HG03520 (cell line): ENCODE measurements around the gene SCNM1.
"Not testable (repeated sequence)": the region's sequence is repeated elsewhere in the genome, so short reads cannot be mapped to it uniquely, and the experiment has no call there.

Experiments used
- ATAC-seq: cut with Tn5 transposase; IDR thresholded peaks from one replicate; pipeline ENCODE4 v1.9.1; 2021; ENCODE audit warnings: mild to moderate bottlenecking, moderate library complexity; ENCODE audit not compliant: unreplicated experiment

Gene SCNM1

GRCh38 chr1:151146412-151147131 is 19.4 kb upstream of the SCNM1 start, which contains the start of gene SEMA6C:
Gene SEMA6C, minus strand, starts transcription at chr1:151146631. Its CDS starts 4,010 bp downstream, at chr1:151142621.
- peak; percentile 92 for ATAC-seq

- no peak for ATAC-seq
Observed at GRCh38 chr1:151147132-151147503, 18.8 kb upstream of the SCNM1 start.

DNA sequence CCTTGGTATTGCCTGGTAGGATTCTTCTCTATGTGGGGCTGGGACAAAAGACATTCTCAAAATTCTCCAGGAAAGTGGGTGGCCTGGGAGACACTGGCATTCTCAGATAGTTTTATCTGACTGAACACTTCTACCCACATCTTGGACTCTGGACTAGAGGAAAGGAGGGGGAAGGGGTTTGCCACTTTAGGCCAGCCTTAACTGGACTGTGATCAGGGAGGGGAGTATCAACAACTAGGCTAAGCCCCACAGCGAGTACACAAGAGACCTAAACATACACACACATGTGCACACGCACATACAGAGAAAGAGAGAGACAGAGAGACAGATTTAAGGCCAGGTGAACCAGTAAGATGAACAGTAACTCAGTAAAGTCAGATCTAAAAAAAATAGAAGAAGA is 18.3 kb upstream of the SCNM1 start:
- ATAC-seq: no peak

DNA sequence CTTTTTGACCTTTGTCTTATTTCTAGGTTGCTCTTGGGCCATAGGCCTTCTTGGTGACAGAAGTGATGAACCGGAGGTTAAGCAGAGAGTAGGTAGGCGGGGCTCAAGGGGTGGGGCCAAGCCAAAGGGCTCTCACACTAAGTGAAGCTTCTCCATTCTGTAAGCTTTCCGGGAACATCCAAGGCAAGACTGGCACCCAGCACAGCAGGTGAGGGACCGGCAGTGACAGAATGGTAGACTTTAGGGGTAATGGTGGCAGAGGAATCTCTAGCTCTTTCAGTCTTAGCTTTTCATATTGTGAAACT is 9.5 kb upstream of the SCNM1 start, which contains the start of gene TNFAIP8L2:
Gene TNFAIP8L2, plus strand, starts transcription at position 135 of the 305 bp plus-strand sequence. CDS start 2,049 bp downstream, outside the sequence.
- peak; percentile 68 for ATAC-seq

- ATAC-seq: no peak
Observed at GRCh38 chr1:151157067-151157531, 8.8 kb upstream of the SCNM1 start.

DNA sequence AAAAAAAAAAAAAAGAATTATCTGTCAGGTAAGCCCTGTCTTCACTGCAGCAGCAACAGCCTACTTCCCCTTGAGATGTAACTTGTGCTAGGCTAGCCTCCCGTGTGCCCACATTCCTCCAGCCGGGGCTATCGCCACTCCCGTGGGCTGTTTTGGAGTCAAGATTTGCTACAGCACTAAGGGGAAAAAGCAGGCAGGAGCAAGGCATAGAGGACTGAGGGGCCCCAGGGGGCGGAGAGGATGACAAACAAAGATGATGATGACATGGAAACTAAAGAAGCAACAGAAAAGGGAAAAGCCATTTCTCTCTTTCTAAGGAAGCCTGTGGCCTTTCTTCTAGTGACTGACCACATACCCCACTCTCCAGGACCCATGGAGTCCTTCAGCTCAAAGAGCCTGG is 7.6 kb upstream of the SCNM1 start:
- no peak for ATAC-seq

DNA sequence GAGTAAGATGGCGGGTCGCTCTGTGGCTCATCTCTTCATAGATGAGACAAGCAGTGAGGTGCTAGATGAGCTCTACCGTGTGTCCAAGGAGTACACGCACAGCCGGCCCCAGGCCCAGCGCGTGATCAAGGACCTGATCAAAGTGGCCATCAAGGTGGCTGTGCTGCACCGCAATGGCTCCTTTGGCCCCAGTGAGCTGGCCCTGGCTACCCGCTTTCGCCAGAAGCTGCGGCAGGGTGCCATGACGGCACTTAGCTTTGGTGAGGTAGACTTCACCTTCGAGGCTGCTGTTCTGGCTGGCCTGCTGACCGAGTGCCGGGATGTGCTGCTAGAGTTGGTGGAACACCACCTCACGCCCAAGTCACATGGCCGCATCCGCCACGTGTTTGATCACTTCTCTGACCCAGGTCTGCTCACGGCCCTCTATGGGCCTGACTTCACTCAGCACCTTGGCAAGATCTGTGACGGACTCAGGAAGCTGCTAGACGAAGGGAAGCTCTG is 7.1 kb upstream of the SCNM1 start:
- ATAC-seq: no peak

DNA sequence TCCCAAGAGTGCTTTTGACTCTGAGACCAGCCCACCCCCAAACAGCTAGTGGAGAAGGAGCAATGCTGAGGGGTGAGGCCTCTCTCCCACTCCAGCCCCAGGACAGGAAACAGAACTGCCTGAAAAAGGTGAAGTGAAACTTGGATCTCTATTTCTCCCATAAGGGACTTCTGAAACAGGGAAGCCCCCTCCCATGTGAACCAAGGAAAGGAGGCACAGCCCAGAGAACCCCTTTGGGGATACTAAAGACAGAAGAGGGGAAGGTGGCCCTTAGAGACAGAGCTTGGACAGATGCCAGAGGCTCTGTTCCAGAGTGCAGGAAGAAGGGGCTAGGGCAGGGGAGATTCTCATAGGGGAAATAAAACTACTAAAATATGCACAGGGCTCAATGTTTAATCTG is 6.6 kb upstream of the SCNM1 start:
- no peak for ATAC-seq

DNA sequence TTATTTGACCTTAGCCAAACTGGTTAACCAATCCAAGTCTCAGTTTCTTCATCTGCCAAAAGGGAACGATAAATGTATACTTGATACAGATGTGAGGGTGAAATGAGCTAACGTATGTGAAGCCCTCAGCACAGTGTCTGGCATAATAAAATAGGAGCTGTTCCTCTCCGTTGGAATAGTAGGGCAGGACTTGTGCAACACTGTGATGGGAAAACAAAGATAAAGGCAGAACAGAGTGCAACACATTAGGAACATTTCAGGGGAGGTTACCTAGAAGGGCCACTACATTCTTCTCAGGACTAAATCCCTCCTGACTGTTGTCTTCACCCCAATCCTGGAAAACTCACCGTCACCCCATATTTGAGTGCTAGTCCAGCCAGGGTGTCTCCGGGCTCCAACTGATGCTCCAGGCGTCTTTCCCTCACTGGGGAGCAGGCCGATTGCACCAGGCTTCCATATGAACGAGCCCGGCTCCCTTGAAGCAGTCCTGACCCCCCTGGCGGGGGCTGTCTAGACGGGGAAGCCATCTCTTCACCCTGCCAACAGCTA is 1.1 kb upstream of the SCNM1 start:
- ATAC-seq: no peak

GRCh38 chr1:151165281-151165737 is 635 bp upstream of the SCNM1 start:
- ATAC-seq: no peak

- no peak for ATAC-seq
Observed at GRCh38 chr1:151166505-151166956, 587 bp downstream of the SCNM1 start.

GRCh38 chr1:151167116-151167515 is 1.2 kb downstream of the SCNM1 start:
- ATAC-seq: no peak

DNA sequence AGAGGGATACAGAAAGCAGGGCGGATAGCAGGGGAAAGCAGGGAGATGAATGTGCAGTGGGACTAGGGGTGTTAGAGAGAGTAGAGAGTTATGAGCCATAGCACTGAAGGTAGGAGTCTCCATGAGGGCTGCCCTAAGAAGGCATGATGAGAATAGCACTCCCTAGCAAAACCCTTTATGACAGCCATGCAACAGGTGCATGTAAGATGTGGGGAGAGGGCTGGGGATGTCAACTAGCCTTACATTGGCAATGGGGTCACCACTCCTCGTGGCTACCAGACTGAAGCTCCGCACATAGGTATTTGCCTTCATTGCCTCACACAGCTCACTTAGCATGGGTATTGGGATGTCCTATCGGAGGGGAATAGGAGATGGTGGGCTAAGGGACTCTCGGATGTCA is 5.2 kb downstream of the SCNM1 start:
- no peak for ATAC-seq

DNA sequence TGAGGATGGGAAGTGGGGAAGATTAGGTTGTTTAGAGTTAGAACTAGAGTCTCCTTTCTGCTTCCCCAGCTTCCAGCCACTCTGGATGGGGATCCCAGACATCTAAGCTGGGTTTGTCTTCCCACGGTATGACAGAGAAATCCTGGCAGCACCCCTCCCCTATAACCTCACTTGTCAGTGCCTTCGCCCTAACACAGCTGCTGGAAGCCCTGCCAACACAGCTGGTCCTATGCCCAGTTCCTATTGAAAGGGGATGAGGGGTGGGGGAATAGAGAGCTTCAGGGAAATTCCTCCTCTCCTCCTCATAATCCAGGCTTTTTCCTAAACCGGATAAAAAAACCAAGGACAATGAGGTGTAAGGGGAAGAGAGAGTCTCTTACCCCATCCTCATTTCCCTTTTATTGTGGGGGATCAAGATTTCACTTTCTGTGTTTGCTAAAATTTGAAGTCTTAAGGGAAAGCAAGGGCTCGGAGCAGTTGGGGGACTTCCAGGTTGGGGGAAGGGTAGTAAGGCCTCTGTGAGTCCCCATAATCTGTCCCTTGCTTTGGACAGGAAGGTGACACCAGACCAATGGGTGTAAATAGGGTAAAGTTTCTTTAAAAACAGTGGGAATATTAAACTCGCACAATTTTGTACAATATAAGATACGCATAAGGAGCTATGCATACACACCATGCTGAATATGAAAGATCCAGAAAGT is 9.2 kb downstream of the SCNM1 start:
- ATAC-seq: no peak

- ATAC-seq: no peak
Observed at GRCh38 chr1:151175863-151176262, 9.9 kb downstream of the SCNM1 start, which contains the start of gene TMOD4. Gene TMOD4, minus strand, starts transcription at chr1:151175981. Its CDS starts 1,106 bp downstream, at chr1:151174875.

GRCh38 chr1:151176514-151177045 is 10.6 kb downstream of the SCNM1 start:
- ATAC-seq: no peak

DNA sequence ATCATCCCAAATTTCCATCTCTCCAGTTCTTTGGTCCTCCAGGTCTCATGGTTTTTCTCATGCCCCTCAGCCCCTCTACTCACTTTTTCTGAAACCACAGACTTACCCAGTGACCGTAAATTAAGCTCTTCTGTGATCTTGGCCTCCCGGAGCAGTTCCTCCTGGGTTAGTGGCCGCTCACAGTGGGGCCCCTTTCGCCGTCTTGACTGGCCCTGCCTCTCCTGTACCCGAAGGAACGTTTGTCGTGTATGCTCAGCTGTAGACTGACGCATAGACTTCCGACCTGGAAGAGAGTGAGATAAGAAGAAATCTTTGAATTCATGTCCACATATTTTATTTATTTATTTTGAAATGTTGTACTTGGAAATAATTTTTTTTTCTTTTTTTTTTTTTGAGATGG is 18.3 kb downstream of the SCNM1 start:
- ATAC-seq: no peak

- ATAC-seq: no peak
Observed at GRCh38 chr1:151187205-151187604, 21.3 kb downstream of the SCNM1 start.

DNA sequence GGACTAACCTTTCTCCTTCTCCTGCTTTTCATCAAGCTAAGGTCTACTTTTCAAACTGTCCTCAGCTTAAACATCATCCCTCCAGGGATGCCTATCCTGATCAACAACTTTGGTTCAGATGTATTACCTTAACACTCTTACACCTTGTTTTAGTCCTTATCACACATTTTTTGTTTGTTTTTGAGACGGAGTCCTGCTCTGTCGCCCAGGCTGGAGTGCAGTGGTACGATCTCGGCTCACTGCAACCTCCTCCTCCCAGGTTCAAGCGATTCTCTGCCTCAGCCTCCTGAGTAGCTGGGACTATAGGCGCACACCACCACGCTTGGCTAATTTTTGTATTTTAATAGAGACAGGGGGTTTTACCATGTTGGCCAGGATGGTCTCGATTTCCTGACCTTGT is 22.7 kb downstream of the SCNM1 start:
- ATAC-seq: not testable (repeated sequence)

- peak; percentile 89 for ATAC-seq
Observed at GRCh38 chr1:151189637-151190445, 23.9 kb downstream of the SCNM1 start, which contains the start of gene VPS72. Gene VPS72, minus strand, starts transcription at chr1:151190197. Its CDS starts 76 bp downstream, at chr1:151190121.
